CD4-positive, alpha-beta T cell treated with Interferon alpha-2 for 1 hour (primary cell): Measurements from ENCODE around the gene KRTAP5-5.
"Not testable (repeated sequence)": the region's sequence is repeated elsewhere in the genome, so short reads cannot be mapped to it uniquely, and the experiment has no call there.

ENCODE experiments used
- DNase-seq, 2 donors: peaks; one replicate each; pipeline ENCODE4 v3.0.0-alpha.2; 2020 to 2022

KRTAP5-5 gene

DNA sequence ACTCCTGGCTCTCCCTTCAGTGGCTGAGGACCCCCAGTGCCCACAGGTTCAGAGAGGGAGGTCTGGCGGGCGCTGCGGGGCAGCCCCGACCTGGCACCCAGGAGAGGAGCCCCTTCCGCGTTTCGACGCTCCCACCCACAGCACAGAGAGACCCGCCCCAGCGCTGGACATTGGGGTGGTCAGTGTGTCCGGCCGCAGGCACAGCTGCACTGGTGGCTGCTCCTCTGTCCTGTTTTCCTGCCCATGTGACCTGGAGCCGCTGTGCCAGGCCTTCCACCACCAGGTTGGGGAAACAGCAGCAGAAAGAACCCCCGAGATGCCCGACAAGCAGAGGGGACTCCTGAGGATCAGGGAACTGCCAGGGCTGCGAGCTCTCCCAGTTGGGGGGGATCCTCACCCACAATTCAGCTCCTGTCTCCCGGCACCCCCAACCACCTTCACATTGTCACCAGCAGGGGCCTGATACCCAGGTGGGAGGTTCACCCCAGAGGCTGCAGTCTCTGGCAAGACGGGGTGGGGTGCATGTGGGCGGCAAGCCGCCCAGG, 13.6 kb downstream of the KRTAP5-5 start:
- DNase-seq: no peak

DNA sequence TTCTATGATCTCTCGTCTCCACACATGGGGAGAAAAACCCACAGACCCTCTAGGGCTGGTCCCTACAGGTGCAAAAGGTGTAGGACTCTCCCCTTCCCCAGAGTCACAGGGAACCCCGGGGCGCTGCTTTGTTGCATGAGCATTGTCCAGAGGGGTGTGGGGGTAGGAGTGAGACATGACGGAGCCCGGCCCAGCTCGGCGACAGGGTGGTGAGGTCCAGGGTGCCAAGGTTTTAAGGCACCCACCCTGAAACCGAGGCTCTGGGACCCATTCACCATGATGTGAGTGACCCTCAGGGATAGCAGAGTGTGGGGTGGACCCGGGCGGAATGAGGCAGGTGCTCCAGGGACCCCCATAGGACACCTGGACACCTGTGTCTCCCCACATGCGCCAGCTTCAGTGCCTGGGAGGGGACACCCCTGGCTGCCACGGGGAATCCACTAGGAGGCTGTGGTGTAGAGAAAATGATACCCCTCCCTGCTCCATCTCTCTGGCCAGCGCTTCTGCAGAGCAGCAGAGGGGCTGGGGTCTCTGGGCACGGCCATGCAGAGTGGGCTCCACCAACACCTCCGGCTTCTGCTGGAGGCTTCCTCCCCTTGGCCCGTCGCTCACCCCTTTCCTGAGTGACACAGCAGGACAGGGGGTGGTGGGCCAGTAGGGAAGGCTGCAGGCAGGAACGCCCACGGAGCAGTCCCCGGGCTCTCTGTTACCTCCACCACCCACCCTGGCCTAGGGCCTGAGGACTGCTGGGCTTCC, 15.2 kb downstream of the KRTAP5-5 start:
- DNase-seq: no peak

DNA sequence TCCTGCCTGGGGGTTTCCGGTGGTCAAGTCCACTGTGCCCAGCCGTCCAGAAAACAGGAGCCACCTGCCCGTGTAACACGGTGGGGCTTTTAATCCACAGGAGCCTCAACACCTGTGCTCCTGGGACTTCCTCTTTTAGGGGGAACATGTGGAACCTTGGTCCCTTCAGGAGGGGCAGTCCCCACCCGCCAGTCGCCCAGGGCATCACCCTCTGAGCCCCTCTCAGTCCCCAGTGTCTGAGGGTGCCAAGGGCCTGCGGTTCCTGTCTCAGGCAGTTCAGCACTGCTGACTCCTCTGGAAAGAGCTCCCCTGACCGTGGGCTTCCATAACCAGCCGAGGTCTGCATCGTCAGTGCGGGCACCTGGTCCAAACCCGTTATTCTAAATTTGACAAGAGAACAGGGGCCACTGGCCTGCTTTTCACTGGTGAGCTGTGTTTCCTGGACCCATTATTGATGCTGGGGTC, 15.8 kb downstream of the KRTAP5-5 start:
- DNase-seq: no peak

DNA sequence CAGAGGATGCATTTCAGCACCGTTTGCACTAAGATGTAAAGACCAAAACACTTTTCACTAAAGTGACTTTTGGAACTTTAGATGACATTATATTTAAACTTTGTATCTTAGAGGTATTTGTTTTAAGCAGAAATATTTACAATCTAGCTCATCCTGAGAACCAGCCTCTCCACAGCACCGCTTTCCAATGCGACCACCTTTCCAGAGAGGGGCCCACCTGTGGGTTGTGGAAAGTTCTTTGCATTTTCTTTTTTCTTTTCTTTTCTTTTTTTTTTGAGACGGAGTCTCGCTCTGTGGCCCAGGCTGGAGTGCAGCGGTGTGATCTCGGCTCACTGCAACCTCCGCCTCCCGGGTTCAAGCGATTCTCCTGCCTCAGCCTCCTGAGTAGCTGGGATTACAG, 17.0 kb downstream of the KRTAP5-5 start:
- DNase-seq: not testable (repeated sequence)

DNA sequence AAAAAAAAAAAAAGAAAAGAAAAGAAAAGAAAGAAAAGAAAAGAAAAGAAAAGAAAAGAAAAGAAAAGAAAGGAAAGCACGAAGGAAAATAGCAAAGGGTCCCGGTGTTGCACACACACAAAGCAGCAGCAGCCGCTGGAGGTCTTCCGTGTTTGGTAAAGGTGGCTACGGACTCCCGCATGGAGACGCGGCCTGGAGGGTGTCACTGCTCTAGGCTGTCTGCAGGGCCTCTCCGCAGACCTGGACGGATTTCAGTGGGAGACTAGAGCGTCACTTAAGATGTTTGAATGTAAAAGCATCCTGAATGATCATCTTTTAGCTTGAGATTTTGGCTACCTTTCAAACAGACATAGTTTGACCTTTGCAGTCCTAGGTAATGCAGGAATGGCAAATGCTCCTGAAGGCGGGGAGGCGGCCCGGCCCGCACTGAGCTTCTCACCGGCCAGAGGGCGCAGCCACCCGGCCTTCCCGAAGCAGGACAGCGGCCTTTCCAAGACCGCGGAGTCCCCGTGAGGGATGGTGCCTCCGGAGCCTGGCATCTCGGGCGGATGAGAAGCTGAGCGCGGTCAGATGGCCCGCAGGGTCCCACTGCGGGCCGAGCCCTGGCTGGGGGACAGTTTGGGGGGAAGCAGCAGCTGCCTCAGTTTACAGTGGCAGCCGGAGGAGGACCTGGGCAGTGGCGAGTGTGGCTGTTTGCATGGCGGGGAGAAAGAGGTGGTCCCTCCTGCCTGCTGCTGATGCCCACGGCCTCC, 18.5 kb downstream of the KRTAP5-5 start:
- DNase-seq: no peak

DNA sequence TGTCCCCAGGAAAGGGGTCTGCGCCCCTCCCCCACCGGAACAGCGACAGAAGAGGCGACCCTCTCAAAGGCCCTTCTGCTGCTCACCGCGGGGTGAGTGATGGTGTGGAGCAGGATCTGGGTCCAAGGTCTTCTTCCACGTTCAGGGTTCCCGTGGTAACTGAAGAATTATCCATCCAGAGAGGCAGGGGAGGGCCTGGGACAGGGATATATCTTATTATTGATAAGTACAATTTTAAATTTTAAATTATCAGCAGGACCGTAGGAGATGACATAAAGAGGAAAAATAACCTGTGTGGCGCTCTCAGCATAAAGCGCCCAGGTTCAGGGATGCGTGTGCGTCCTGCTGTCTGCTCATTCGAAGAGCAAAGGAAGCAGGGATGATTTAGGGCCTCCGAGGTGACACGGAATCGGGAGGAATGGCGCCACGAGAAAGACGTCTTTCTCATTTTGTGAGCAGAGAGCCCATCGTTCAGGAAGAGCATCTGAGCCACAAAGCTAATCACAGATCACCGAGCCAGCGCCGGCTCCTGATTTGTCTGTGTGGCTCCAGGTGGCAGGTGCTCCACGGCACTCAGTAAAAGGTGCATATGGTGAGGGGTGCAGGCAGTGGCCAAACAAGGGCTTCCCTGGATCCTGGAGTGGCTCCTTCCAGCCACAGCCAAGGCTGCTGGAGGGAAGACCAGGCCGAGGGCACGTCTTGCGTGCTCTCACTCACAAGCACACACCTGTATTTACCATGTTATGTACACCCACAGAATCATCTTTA, 19.3 kb downstream of the KRTAP5-5 start:
- no peak for DNase-seq

DNA sequence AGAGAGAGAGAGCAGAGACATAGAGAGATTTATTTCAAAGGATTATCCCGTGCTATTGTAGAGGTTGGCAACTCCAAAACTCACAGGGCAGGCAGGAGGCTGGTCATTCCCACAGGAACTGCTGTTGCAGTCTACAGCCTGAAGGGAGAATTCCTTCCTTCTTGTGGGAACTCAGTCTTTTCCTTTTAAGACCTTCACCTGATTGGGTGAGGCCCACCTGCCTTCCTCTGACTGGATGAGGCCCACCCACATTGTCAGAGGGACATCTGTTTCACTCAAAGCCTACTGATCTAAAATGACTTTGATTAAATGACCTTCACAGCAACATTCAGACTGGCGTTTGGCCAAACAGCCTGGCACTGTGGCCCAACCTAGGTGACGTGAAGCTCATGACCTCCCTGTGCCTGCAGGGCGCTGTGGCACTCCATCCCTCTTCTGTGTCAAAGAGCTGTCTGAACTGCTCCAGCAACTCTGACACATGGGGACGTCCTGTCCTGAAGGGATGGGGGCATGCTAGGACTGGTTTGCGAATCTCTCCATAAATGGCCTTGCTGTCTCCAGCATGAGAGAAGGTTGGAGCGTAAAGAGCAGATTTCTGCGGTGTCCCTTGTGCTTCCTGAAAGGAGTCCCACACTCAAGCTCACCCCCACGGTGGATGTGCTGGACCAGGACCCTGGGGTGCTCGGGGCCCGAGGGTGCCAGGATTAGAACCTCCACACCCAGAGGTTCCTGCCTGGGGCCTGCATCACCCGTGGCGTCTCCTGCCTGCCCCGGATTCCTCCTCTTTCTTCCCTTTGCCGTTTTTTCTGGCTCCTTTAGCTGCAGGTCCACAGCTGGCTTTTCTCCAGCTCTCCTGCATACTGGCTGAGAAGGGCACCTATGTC, 20.7 kb downstream of the KRTAP5-5 start:
- no peak for DNase-seq

DNA sequence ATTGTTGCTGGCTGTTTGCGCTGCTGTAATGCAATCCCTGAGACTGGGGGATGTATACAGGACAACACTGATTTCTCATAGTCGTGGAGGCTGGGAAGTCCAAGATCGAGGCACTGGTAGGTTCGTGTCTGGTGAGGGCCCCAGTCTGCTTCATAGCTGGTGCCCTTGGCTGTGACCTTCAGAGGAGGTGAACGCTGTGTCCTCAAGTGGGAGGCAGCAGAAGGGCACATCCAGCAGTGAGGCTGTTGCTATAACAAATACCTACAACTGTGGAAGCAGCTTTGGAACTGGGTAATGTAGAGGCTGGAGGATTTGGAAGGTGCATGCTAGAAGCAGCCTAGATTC, 21.3 kb downstream of the KRTAP5-5 start:
- no peak for DNase-seq

DNA sequence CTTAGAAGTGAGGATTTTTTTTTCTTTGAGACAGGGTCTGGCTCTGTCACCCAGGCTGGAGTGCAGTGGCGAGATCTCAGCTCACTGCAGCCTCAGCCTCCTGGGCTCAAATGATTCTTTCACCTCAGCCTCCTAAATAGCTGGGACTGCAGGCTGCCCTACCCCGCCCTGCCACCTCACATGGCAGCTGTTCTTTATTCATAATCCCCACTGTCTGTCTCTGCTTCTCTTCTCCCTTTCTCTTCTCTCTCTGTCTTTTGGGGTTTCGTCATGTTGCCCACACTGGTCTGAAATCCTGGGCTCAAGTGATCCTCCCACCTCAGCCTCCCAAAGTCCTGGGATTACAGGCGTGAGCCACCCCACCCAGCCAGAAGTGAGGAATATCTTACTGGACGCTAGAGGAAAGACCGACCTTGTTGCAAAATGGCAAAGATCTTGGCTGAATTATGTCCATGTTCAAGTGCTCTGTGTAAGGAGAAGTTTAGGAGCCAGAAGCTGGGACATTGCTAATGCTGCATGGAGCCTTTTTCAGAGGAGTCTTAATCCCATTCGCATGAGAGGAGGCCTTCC, 21.9 kb downstream of the KRTAP5-5 start:
- no peak for DNase-seq

DNA sequence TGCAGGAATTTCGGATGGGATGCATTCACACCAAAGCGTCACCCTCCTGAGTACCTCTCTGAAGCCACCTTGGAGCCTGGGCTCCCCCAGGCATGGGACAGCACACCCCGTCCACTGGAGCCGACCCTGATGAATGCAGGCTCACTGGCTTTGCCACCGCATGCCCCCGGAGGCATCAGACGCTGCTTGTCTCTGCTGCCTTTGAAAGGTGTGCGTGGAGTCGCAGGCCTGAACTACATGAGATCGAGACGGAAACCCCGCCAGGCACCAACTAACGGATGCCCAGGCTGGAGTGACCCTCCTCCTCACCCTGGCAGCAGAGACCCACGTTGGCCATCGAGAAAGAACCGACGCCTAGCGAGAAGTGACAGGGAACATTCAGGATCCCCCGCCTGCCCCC, 22.5 kb downstream of the KRTAP5-5 start:
- no peak for DNase-seq

DNA sequence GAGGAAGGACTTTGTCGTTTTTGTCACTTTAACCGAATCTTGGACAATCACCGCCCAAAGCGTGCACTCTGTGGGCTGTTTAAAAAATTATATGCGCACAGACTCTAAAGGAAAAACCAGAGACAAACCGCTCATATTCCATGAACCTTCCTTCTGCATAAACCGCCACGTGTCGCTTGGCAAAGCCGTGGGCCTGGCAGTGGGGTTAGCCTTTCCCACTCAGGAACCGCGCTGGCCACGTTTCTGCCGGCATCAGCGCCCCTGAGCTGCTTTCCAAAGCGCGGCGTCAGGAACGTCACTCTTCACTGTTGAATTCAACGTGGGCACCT, 22.8 kb downstream of the KRTAP5-5 start:
- DNase-seq: no peak

DNA sequence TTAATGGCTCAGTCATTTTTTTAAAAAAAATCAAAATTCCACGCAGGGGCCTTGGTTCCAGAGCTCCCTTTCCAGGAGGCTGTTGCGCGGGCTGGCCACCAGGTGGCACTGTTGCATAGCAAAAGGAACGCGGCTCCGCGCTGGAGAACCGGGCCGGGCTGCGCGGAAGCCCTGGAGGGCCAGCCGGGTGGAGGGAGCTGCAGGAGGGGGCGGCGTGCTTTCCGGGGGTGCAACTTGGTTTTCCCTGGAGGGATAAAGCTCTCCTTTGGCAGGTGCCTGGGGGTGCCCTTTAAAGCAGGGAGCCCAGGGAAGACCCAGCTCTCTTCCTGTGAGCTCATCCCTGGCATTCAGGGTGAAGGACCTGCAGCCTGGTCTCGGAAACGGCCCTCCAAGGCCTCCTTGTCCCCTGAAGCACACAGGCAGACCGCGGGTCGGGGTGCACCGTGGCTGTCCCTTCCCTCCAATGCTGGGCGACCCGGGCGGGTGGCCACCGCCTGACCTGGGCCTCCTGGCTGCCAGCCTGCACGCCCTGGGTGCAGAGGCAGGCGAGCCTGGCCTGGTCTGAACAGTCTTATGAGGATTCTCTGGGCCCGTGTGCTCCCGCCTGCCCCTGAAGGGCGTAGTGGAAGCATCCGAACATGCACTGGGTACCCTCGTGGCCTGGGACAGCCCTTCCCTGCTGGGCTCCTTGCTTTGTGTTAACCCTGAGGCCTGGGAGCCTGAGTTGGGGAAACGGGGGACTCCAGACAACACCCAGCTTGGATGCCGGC, 23.4 kb downstream of the KRTAP5-5 start:
- DNase-seq: peak; percentile 64 to 78

DNA sequence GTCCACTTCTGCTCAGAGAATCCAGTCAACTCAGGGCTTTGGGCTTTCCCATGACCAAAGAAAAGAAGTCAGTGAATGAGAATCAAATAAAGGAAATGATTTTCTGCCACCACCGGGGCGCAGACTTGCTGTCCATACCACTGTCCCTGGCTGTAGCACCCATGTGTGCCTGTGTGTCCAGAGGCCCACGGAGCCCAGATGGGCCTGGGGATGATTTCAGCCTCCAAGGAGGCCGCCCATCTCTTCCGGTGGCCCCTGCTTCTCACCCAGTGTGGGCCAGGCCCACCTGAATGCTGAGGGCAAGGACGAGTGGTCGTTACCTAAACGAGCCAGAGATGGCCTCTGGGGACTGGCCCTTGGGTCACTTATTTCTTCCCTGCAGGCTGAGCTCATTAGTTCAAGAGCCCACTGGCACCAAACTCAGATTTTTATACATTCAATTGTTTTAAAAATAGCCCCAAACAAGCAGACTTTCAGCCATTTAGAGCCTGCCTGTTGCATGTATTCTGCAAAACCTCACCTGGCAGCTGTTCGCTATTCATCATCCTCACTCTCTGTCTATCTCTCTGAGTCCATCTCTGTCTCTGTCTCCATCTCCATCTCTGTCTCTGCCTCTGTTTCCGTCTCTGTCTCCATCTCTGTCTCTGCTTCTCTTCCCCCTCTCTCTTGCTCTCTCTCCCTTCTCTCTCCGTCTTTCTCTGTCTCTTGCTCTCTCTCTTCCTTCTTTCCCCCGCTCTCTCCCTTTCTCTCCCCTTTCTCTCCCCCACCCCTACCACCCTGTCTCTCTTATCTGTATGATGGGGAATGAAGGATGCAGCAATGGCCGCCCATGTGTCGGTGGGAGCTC, 24.2 kb downstream of the KRTAP5-5 start:
- DNase-seq: no peak

DNA sequence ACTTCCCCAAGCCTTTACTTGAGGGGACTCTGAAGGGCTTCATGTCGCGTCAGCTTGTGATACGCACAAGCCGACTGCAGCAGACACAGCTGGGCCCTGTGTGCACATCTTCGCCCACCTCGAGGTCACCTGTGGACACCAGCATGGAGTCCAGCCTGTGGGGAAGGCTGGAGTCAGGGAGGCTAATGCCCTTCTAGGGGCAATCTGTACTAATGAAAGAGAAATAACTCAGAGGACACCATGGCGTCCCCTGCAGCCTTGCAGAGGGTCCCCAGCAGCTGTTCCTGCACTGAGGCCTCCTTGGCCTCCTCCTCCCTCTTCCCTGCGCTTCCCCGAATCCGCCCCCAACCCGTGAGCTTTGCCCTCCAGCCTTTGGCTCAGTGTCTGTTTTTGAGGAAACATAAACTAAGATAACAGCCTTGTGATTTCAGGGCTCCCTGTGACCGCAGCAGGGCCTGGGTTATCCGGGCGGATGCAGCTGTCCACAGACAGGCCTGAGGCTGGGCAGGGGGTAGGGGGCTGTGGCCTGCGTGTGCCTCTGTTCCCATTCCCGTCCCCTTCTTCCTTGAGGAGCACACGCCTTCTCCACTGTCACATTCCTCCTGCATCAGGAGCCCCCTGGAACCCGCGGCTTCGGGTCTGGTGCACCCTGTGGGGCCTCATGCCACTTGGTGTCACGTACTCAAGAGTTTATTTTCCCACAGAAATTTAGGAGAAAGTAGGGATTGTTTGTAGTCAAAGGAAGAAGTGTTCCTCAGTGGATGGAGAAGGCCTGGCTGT, 25.0 kb downstream of the KRTAP5-5 start:
- DNase-seq: no peak

DNA sequence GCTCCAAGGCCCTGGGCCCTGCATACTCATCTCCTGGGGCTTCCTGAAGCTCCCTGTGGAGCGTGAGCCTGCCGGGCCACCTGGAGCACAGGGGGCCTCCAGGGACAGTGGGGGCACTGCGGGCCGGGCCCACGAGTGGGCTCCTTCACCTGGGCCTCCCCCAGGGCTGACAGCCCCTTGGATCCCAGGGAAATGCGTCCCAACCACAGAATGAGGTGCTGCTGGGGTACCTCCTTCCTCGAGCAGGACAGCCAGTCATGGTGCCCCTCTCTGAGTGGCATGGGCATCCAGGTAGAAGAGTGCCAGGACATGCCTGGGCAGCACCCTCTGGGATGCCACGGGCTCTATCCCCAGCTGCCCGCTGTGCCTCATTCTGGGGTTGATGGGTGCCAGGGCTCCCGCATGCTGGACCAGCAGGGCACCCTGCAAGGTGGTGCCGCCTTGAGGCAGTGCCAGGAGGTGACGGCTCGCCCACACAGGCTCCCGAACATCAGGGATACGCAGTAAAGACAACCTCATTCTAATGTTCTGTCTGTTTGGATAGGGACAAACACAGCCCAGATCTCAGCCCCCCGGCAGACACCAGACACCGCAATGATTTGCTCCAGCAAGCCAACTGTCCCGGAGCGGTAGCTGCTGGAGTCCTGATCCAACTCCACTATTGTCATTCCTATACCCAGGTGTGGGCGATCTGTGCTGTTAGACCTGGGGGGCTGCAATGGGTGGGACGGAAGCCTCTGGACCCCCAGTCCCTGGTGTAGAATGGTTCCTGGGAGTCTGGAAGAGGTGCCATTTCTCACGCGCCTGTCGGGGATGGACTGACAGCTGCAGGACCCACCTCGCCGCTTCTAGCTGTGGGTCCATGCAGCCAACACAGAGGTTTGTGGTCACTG, 25.8 kb downstream of the KRTAP5-5 start:
- no peak for DNase-seq

DNA sequence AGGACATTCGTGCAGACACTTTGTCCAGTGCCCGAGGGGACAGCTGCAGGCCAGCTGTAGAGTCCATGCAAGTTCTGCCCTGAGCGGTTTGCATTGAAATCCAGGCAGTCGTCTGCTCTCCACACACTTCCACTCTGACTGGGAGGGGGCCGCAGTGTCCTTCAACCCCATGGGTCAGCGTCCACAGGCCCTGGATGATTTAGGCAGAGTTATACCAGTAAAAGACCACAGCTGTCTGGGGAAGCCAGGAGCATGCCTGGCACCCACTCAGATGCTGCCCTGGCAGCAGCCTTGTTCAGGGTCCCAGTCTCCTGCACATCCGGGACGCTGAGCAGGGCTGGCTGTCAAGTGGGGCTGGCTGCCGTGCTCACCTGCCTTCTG, 26.5 kb downstream of the KRTAP5-5 start:
- DNase-seq: no peak

DNA sequence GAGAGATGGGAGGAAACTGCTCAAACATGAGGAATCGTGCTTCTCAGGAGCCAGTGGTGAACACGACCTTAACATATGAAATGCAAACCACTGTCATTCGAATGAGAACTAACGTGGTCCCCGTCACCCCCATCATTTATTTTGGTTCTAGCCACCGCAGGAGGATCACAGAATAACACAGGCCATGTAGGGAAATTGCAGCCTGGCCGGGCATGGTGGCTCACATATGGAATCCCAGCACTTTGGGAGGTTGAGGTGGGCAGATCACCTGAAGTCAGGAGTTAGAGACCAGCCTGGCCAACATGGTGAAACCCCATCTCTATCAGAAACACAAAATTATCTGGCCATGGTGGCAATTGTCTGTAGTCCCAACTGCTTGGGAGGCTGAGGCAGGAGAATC, 27.1 kb downstream of the KRTAP5-5 start:
- DNase-seq: no peak

DNA sequence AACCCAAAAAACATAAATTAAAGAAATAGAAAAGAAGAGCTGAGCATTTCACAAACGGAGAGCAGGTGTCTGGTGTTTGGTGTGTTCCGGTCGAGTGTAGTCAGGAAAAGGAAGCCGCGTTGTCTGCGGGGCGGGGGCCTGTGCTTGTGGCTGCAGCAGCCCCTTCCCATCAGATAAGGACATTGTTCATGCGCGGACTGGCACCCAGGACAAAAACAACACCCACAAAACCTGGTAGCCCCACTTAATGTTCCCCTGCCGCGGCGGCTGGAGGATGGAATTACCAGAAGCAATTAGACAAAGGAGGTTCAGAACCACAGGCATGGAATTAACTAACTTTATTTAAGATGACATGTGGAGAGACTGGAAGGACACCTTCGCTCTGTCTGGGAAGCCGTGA, 29.9 kb downstream of the KRTAP5-5 start:
- DNase-seq: no peak
